GM23338 (cell line): Measurements from ENCODE around the gene PDIA5.

ENCODE experiments used
- CTCF ChIP-seq, 2 experiments: fragments of 200-600 bp in 1 of 2; sonication (generic) in 1 of 2; conservative IDR thresholded peaks; 2 replicates each; pipeline versions ENCODE4 v1.5.1 to v1.6.1; 2016 to 2017; ENCODE audit warnings: antibody characterized with exemption in 2 of 2, low read depth in 2 of 2, mild to moderate bottlenecking in 2 of 2, moderate library complexity in 1 of 2
- EZH2 ChIP-seq: fragments of 200-600 bp; sonication (generic); IDR thresholded peaks from one replicate; pipeline ENCODE4 v1.8.0; 2017; ENCODE audit warnings: antibody characterized with exemption, mild to moderate bottlenecking, low read depth; ENCODE audit not compliant: unreplicated experiment

- TF ChIP-seq CTCF (conservative IDR thresholded peaks at IDR 0.05; ENCODE audit: low read depth in 2 of 2) (0 out of 4 replicates have a peak, but pooled peaks have one; percentile 11 to 14), EZH2 (no peak)
Measured at GRCh38 chr3:123067689-123068600, 1.1 kb downstream of the PDIA5 start.
